ENCODE measurements around the gene NTNG2. TPM values are rescaled to one million over a fixed set of nuclear protein-coding genes. Genes with fewer than 3 reads are reported as not detected.

Gene NTNG2
- total RNA-seq, 1 donor from 2014 or later = 6.2 TPM

- Mint-ChIP-seq H3K4me1 (ENCODE audit: unreplicated experiment) (peaks cover 16% of the 10 kb centered on the region), H3K27ac (ENCODE audit: unreplicated experiment) (no peak overlapping the region), H3K27me3 (ENCODE audit: unreplicated experiment) (peaks cover 39% of the 10 kb centered on the region), H3K4me3 (ENCODE audit: unreplicated experiment) (no peak overlapping the region), H3K9me3 (ENCODE audit: unreplicated experiment) (no peaks in the 10 kb centered on the region), H3K36me3 (ENCODE audit: unreplicated experiment) (no peaks in the 10 kb centered on the region)
- DNase-seq (ENCODE audit: extremely low spot score, unreplicated experiment) = no peak
- TF ChIP-seq, protein P1, sequence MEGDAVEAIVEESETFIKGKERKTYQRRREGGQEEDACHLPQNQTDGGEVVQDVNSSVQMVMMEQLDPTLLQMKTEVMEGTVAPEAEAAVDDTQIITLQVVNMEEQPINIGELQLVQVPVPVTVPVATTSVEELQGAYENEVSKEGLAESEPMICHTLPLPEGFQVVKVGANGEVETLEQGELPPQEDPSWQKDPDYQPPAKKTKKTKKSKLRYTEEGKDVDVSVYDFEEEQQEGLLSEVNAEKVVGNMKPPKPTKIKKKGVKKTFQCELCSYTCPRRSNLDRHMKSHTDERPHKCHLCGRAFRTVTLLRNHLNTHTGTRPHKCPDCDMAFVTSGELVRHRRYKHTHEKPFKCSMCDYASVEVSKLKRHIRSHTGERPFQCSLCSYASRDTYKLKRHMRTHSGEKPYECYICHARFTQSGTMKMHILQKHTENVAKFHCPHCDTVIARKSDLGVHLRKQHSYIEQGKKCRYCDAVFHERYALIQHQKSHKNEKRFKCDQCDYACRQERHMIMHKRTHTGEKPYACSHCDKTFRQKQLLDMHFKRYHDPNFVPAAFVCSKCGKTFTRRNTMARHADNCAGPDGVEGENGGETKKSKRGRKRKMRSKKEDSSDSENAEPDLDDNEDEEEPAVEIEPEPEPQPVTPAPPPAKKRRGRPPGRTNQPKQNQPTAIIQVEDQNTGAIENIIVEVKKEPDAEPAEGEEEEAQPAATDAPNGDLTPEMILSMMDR (IDR thresholded peaks at IDR 0.05) = no peak
Measured at GRCh38 chr9:132181796-132182313, 20.0 kb downstream of the NTNG2 start.

- peaks cover 21% of the 10 kb centered on the region for H3K4me1 Mint-ChIP-seq (ENCODE audit: unreplicated experiment)
- no peaks in the 10 kb centered on the region for H3K36me3 Mint-ChIP-seq (ENCODE audit: unreplicated experiment)
- H3K9me3 Mint-ChIP-seq (ENCODE audit: unreplicated experiment) = no peaks in the 10 kb centered on the region
- no peak for DNase-seq (ENCODE audit: extremely low spot score, unreplicated experiment)
- H3K4me3 Mint-ChIP-seq (ENCODE audit: unreplicated experiment) = no peak overlapping the region
- H3K27me3 Mint-ChIP-seq (ENCODE audit: unreplicated experiment) = peaks cover 35% of the 10 kb centered on the region
- H3K27ac Mint-ChIP-seq (ENCODE audit: unreplicated experiment) = no peak overlapping the region
- TF ChIP-seq, protein P1 (IDR thresholded peaks at IDR 0.05) = peak; percentile 28
Measured at GRCh38 chr9:132182314-132183091, 20.6 kb downstream of the NTNG2 start.

DNA sequence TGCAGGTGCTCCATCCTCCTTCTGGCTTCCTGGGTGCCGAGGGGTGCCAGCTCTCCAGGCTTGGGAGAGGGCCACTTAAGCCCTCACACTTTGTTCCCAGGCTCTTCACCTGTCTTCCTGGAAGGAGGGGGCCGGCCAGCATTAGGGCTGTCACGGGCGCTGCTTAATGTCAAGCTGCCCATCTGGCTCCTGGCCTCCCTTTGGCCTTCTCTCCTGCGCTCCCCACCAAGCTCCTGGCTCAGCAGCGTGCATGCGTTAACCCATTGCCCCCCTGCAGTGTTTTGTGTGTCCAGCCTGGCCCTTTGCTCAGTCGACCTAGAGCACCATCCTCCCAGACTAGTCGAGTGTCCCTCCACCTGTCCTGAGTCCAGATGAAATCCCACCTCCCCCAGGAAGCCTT, 21.3 kb downstream of the NTNG2 start:
- H3K4me3 Mint-ChIP-seq (ENCODE audit: unreplicated experiment) = no peak overlapping the region
- no peak overlapping the region for H3K27ac Mint-ChIP-seq (ENCODE audit: unreplicated experiment)
- no peaks in the 10 kb centered on the region for H3K9me3 Mint-ChIP-seq (ENCODE audit: unreplicated experiment)
- peaks cover 21% of the 10 kb centered on the region for H3K4me1 Mint-ChIP-seq (ENCODE audit: unreplicated experiment)
- TF ChIP-seq, protein P1 (IDR thresholded peaks at IDR 0.05) = no peak
- peaks cover 34% of the 10 kb centered on the region for H3K27me3 Mint-ChIP-seq (ENCODE audit: unreplicated experiment)
- H3K36me3 Mint-ChIP-seq (ENCODE audit: unreplicated experiment) = no peaks in the 10 kb centered on the region
- no peak for DNase-seq (ENCODE audit: extremely low spot score, unreplicated experiment)

- Mint-ChIP-seq H3K36me3 (ENCODE audit: unreplicated experiment) (no peaks in the 10 kb centered on the region), H3K4me3 (ENCODE audit: unreplicated experiment) (no peak overlapping the region), H3K27me3 (ENCODE audit: unreplicated experiment) (peaks cover 34% of the 10 kb centered on the region), H3K4me1 (ENCODE audit: unreplicated experiment) (peaks cover 21% of the 10 kb centered on the region), H3K9me3 (ENCODE audit: unreplicated experiment) (no peaks in the 10 kb centered on the region), H3K27ac (ENCODE audit: unreplicated experiment) (no peak overlapping the region)
- TF ChIP-seq, protein P1 (IDR thresholded peaks at IDR 0.05) = no peak
- DNase-seq (ENCODE audit: extremely low spot score, unreplicated experiment) = no peak
Measured at GRCh38 chr9:132183715-132184114, 21.9 kb downstream of the NTNG2 start.

- no peak for DNase-seq (ENCODE audit: extremely low spot score, unreplicated experiment)
- TF ChIP-seq, protein P1 (IDR thresholded peaks at IDR 0.05) = no peak
- peaks cover 33% of the 10 kb centered on the region for H3K27me3 Mint-ChIP-seq (ENCODE audit: unreplicated experiment)
- H3K4me3 Mint-ChIP-seq (ENCODE audit: unreplicated experiment) = no peak overlapping the region
- no peaks in the 10 kb centered on the region for H3K36me3 Mint-ChIP-seq (ENCODE audit: unreplicated experiment)
- H3K9me3 Mint-ChIP-seq (ENCODE audit: unreplicated experiment) = no peaks in the 10 kb centered on the region
- H3K27ac Mint-ChIP-seq (ENCODE audit: unreplicated experiment) = no peak overlapping the region
- H3K4me1 Mint-ChIP-seq (ENCODE audit: unreplicated experiment) = peaks cover 21% of the 10 kb centered on the region
Measured at GRCh38 chr9:132184124-132184523, 22.3 kb downstream of the NTNG2 start.

Measured in osteocyte (in vitro differentiated cells).